GM21528 (cell line): ENCODE data around the gene ANO8.

Experiments
- ATAC-seq: cut with Tn5 transposase; IDR thresholded peaks from one replicate; pipeline ENCODE4 v1.9.1; 2021; ENCODE audit warnings: mild to moderate bottlenecking, moderate library complexity; ENCODE audit not compliant: unreplicated experiment, low FRiP score

The ANO8 gene

GRCh38 chr19:17348700-17349099, 14.0 kb upstream of the ANO8 start:
- ATAC-seq, result no peak

GRCh38 chr19:17347877-17348276, 13.2 kb upstream of the ANO8 start:
- no peak for ATAC-seq

DNA sequence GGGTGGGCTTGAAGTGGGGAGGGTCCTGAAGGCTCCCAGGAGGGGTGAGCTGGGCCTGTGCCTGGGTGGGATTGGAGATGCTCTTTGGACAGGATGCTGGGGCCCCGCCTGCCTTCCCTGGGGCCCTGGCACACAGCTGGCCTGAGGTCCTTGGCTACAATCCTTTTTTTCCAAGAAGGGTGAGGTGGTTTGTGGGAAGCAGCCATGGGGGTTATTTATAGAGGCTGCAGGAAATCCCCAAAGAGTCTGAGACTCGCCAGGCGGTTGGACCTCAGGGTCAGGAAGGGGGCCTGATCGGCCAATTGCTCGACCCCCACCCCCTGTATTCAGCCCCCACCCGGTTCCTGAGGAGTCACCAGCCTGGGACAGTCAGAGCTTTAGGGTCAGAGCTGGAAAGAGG, 12.7 kb upstream of the ANO8 start:
- ATAC-seq, result no peak

- peak; percentile 60 for ATAC-seq
Observed at GRCh38 chr19:17346109-17346671, 11.5 kb upstream of the ANO8 start.

- ATAC-seq, result no peak
Observed at GRCh38 chr19:17341845-17342244, 7.2 kb upstream of the ANO8 start.

DNA sequence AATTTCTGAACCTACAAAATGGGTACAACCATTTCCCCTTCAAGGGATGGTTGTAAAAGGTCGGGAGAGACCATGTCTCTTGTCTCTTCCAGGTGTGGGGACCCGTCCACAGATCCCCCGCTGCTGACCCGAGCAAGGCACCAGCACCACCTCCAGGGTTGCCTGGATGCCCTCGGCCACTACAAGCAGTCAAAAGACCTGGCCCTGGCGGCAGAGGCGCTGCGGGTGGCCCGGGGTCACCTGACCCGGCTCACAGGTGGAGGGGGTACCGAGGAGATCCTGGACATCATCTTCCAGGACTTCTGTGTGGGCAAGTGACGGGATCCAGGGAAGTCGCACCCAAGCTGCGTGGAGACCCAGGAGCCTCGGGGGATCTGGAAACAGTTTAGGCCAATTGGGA, 6.7 kb upstream of the ANO8 start:
- no peak for ATAC-seq

- no peak for ATAC-seq
Observed at GRCh38 chr19:17340871-17341357, 6.3 kb upstream of the ANO8 start.

DNA sequence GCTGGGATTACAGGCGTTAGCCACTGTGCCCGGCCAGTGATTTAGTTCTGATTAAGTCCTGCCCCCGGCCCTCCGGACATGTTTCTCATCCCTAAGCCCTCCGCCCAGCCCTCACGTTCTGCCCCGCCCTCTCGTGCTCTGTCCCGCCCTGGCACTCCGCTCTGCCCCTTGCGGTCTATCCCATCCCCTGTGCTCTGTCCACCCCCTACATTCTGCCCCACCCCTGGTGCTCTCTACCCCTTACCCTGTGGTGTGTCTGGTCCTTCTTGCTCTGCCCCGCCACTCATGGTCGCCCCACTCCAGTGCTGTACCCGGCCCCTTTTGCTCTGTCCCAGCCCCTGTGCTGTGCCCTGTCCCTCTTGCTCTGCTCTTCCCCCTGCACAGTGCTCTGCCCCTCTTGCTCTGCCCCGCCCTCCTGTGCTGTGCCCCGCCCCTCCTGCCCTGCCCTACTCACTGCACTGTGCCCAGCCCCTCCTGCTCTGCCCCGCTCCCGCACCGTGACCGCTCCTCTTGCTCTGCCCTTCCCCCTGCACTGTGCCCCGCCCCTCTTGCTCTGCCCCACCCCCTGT, 5.7 kb upstream of the ANO8 start:
- ATAC-seq, result no peak

- no peak for ATAC-seq
Observed at GRCh38 chr19:17339088-17339741, 4.6 kb upstream of the ANO8 start.

DNA sequence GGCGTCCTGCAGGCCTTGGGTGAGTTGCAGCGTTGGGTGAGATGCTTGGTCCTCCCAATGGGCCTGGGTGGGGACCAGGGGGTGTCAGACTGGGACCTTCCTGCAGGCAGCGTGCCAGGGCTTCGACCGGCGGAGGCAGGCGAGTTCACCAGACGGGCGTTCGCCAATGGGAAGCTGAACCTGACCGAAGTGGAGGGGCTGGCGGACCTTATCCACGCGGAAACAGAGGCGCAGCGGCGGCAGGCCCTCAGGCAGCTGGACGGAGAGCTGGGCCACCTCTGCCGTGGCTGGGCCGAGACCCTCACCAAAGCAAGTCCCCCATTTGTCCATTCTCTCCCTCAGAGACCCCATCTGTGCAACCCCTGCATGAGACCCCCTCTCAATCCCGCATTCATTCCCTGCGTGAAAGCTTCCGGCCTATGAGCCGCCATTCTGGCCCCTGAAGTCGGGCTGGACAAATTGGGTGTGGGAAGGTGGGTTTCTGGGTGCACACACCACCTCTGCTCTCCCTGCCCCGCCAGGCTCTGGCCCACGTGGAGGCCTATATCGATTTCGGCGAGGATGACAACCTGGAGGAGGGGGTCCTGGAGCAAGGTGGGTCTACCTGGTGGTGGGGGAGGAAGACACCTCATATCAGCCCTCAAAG, 3.9 kb upstream of the ANO8 start:
- no peak for ATAC-seq

DNA sequence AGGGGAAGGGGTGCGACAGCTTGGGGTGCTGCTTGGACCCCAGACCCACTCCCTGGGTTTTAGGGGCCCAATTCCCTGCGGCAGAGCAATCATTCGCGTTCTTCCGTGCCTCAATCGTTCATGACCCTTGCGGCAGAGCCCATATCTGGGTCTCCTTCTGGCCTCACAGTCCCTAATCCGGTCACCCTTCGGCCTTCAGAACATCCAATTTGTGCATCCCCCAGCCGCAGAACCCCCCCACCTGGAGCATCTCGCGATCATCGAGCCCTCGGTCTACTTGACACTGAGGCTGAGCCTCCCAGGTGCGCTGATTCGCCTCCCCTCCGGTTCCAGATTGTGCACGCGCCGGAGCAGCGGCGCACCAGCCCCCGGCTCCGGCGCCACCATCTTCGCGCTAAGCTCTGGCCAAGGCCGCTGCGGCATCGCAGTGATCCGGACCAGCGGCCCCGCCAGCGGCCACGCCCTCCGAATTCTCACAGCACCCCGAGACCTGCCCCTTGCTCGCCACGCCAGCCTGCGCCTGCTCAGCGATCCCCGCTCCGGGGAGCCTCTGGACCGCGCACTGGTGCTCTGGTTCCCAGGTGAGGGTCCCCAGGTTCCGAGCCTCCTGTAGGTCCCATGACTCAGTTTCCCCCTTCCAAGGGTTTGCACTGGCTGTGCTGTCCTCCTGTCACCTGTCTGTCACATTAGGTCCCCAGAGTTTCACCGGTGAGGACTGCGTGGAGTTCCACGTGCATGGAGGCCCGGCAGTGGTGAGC, 3.2 kb upstream of the ANO8 start:
- ATAC-seq, result peak; percentile 4

GRCh38 chr19:17336872-17337674, 2.4 kb upstream of the ANO8 start, which contains the start of gene GTPBP3:
Gene GTPBP3 (plus strand): TSS chr19:17337553. CDS start chr19:17337612, 59 bp downstream.
- peak; percentile 66 for ATAC-seq

- no peak for ATAC-seq
Observed at GRCh38 chr19:17335575-17335974, 920 bp upstream of the ANO8 start.

GRCh38 chr19:17333611-17334413, 843 bp downstream of the ANO8 start:
- no peak for ATAC-seq

DNA sequence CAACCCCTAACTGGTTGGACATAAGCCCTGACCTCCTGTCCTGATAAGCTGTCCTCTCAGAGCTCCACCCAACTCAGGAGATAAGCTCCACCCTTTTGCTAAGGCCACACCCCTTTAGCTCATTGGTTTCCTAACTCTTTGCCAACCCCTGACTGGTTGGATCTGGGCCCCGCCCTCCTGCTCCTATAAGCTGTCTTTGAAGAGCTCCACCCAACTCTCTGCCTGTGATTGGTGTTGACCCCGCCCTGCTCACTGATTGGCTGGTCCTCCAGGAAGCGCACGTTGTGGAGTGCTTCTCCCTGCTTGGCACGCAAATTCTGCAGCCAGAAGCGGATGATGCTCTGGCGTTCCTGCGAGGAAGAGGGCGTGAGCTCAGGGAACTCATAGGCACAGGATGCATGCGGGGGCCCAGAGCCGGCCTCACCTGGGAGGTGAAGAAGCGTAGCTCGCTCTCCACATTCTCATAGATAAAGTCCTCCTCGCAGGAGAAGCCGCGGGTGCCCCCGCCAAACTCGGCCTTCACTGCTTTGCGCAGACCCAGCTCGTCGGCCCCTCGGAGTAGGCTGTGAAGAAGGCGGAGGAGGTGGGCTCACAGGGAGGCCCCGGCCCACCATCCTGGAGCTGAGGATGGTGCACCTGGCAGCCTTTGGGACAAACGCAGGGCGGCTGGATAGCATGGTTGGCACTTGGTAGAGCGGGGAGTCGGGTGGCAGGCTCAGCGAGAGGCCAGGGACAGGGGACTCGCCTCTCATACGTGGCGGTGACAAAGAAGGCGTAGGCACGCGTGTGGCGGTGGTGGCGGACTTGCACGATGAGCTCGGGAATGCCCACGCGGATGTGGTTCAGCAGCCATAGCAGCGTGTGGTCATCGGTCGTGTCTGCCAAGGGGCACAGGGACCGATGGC, 1.7 kb downstream of the ANO8 start:
- ATAC-seq, result no peak

GRCh38 chr19:17332360-17332676, 2.3 kb downstream of the ANO8 start:
- ATAC-seq, result no peak

- ATAC-seq, result no peak
Observed at GRCh38 chr19:17331045-17331558, 3.6 kb downstream of the ANO8 start.
